Cardiac septum (tissue), 1 donor: ENCODE measurements around the gene TCERG1. TPM values are rescaled to one million over a fixed set of nuclear protein-coding genes. Genes with fewer than 3 reads are reported as not detected.
A peak's percentile ranks its signal among the peaks of the same experiment; 100 is the strongest.

ENCODE experiments used
- DNase-seq: peaks from one replicate; pipeline ENCODE4 v3.0.0-alpha.2; 2020; ENCODE audit warnings: low spot score
- intact Hi-C: fragments of 100-400 bp; cut with DNase I; formaldehyde crosslinking; loops from one replicate; pipeline ENCODE4 v1.14.0; 2022
- long read RNA-seq: library from polyadenylated mRNA; unstranded; transcript quantifications from one replicate; pipeline ENCODE4 v2.0.0, GENCODE V29; 2021
- total RNA-seq: library from RNA; stranded (reverse); fragmentation: NEBNext Ultra II Directional; extraction: Animal tissue kit (Norgen Biotek cat#: 25700); gene quantifications from one replicate; pipeline ENCODE4 v1.2.1, GENCODE V29; 2021
- donor health status: DM: no; HTN: no; CAD: no.

The TCERG1 gene
- total RNA-seq, result 33.2 TPM
- long read RNA-seq, full-length matches to known transcripts, result 3 of 31 reads
- long read RNA-seq, partial matches to known transcripts, result 22 of 31 reads
- long read RNA-seq, other reads (novel, unspliced or antisense), result 6 of 31 reads

- peak; percentile 98 for DNase-seq
- intact Hi-C loops, result loop anchor here (10.0 kb wide), 2 partner anchors 262 to 612 kb away; partner anchors contain the start of genes LARS1 and PRELID2
Measured at GRCh38 chr5:146446861-146447733, at the start of gene TCERG1. Gene TCERG1 (plus strand): TSS chr5:146447333. CDS start chr5:146447350, 17 bp downstream.

GRCh38 chr5:146398826-146399225 is 48.3 kb upstream of the TCERG1 start:
- DNase-seq, result no peak
- intact Hi-C loops, result no loop called here

- no peak for DNase-seq
- intact Hi-C loops, result no loop called here
Measured at GRCh38 chr5:146399481-146399880, 47.7 kb upstream of the TCERG1 start.

- intact Hi-C loops, result no loop called here
- DNase-seq, result no peak
Measured at GRCh38 chr5:146400201-146400600, 46.9 kb upstream of the TCERG1 start.

GRCh38 chr5:146401021-146401420 is 46.1 kb upstream of the TCERG1 start:
- intact Hi-C loops, result no loop called here
- no peak for DNase-seq

- no peak for DNase-seq
- intact Hi-C loops, result no loop called here
Measured at GRCh38 chr5:146402949-146403348, 44.2 kb upstream of the TCERG1 start.

- DNase-seq, result no peak
- intact Hi-C loops, result no loop called here
Measured at GRCh38 chr5:146409054-146409671, 38.0 kb upstream of the TCERG1 start.

GRCh38 chr5:146410272-146410671 is 36.9 kb upstream of the TCERG1 start:
- intact Hi-C loops, result no loop called here
- DNase-seq, result no peak

GRCh38 chr5:146419696-146420095 is 27.4 kb upstream of the TCERG1 start:
- intact Hi-C loops, result no loop called here
- no peak for DNase-seq

- intact Hi-C loops, result loop anchor here (2.0 kb wide), 1 partner anchor 134 kb away; no protein-coding TSS in a partner anchor
- DNase-seq, result no peak
Measured at GRCh38 chr5:146425023-146425422, 22.1 kb upstream of the TCERG1 start.

GRCh38 chr5:146426305-146426704 is 20.8 kb upstream of the TCERG1 start:
- intact Hi-C loops, result no loop called here
- no peak for DNase-seq

- intact Hi-C loops, result no loop called here
- DNase-seq, result no peak
Measured at GRCh38 chr5:146426853-146427618, 20.1 kb upstream of the TCERG1 start.

GRCh38 chr5:146427619-146427997 is 19.5 kb upstream of the TCERG1 start:
- DNase-seq, result no peak
- intact Hi-C loops, result no loop called here

GRCh38 chr5:146428658-146429057 is 18.5 kb upstream of the TCERG1 start:
- DNase-seq, result no peak
- intact Hi-C loops, result no loop called here

- no peak for DNase-seq
- intact Hi-C loops, result loop anchor here (10.0 kb wide), 2 partner anchors 256 to 606 kb away; partner anchors contain the start of genes LARS1 and PRELID2
Measured at GRCh38 chr5:146440353-146440752, 6.8 kb upstream of the TCERG1 start.

GRCh38 chr5:146440870-146441495 is 6.2 kb upstream of the TCERG1 start:
- intact Hi-C loops, result loop anchor here (10.0 kb wide), 2 partner anchors 256 to 606 kb away; partner anchors contain the start of genes LARS1 and PRELID2
- no peak for DNase-seq

- DNase-seq, result no peak
- intact Hi-C loops, result loop anchor here (10.0 kb wide), 2 partner anchors 257 to 607 kb away; partner anchors contain the start of genes LARS1 and PRELID2
Measured at GRCh38 chr5:146441896-146442295, 5.2 kb upstream of the TCERG1 start.

- intact Hi-C loops, result loop anchor here (10.0 kb wide), 2 partner anchors 263 to 613 kb away; partner anchors contain the start of genes LARS1 and PRELID2
Measured at GRCh38 chr5:146447734-146448380, 724 bp downstream of the TCERG1 start.

More at GRCh38 chr5:146447734-146448380, 724 bp downstream of the TCERG1 start:
- DNase-seq, result no peak
